ENCODE measurements around the gene CTNNBIP1. TPM values are rescaled to one million over a fixed set of nuclear protein-coding genes. Genes with fewer than 3 reads are reported as not detected.
A peak's percentile ranks its signal among the peaks of the same experiment; 100 is the strongest.

Gene CTNNBIP1
- total RNA-seq, 2 donors from 2014 or later: 65.0 to 69.5 TPM

DNA sequence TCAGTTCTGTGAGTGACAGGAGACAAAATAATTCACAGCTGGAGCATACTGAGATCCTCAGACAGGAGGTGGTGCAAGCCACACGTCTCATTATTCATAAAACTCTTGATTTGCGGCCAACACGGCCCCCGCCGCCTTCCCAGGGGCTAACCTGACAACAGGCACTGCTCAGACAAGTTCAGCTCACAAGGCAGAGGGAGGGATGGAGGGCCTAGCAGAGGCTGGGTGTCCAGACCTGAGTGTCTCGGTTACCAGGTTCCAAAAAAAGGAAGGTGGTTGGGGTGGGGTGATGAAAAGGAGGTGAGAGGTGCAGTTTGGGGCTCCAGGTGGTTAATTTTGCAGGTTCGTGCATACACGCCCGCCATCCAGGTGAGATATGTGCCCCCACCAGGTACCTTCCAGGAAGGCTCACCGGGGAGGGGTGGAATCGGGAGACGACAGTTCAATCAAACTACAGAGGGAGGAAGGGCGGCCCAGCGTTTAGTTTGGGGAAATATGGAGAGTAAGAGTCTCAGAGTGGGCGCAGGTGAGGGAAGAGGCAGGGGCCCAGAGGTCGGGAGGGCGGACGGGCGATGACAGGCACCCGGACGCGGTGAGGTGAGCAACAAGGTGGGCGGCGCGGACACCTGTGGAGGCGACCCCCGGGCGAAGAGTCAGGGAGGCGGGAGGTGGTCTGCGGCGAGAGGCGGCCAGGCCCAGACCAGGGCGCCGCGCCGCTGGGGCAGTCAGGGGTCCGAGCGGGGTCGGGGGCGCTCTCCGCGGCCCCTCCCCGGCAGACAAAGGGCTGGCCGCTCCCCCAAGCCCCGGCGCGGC lies 629 bp downstream of the CTNNBIP1 start:
- Histone ChIP-seq H3K27ac (ENCODE audit: low read depth, low read length) (no peak overlapping the region), H3K27me3 (ENCODE audit: control insufficient read depth, insufficient read depth, low read length, poor library complexity, severe bottlenecking) (no peaks in the 10 kb centered on the region), H3K4me1 (ENCODE audit: control insufficient read depth, insufficient read depth, low read length) (no peaks in the 10 kb centered on the region), H3K36me3 (ENCODE audit: control insufficient read depth, insufficient read depth, low read length) (no peaks in the 10 kb centered on the region), H3K9me3 (ENCODE audit: control insufficient read depth, low read length) (no peaks in the 10 kb centered on the region), H3K4me3 (ENCODE audit: low read length) (peak overlapping the region; percentile 83), H3K9ac (ENCODE audit: extremely low read depth, low read length, poor library complexity, severe bottlenecking) (peak overlapping the region; percentile 63)
- Mint-ChIP-seq H3K4me3 (peak overlapping the region; percentile 94), H3K27me3 (ENCODE audit: insufficient read depth) (no peaks in the 10 kb centered on the region), H3K4me1 (peaks cover 28% of the 10 kb centered on the region), H3K27ac (peak overlapping the region; percentile 92), H3K9me3 (no peaks in the 10 kb centered on the region), H3K36me3 (ENCODE audit: low read depth) (no peaks in the 10 kb centered on the region)
- peak; percentile 74 for DNase-seq
- 6 to 21% methylated on average over 15 to 47 of the region's 47 CpGs for whole genome bisulfite sequencing, 2 experiments (ENCODE audit: insufficient coverage in 1 of 2, insufficient read length in 1 of 2)
- TF ChIP-seq CTCF (conservative IDR thresholded peaks at IDR 0.05): no peak

DNA sequence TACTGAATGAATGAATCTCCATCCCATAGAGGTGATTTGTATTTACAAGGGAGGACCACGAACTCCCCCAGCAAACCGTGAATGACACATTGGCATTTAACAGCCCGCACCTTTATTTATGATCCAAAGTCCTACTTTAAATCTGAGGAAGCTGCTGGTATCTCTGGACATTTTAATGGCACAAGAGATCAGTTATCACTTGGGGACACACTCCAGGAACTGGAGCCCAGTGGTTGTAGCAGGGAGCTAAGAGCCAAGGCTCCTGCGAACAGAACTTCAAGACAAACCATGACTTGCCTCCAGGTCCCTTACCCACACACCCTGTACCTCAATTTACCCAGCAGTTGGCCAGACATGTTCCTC lies 1.2 kb downstream of the CTNNBIP1 start:
- no peak for TF ChIP-seq CTCF (conservative IDR thresholded peaks at IDR 0.05)
- no peaks in the 10 kb centered on the region for H3K36me3 Mint-ChIP-seq (ENCODE audit: low read depth)
- DNase-seq: no peak
- peak overlapping the region; percentile 92 for H3K27ac Mint-ChIP-seq
- Histone ChIP-seq H3K36me3 (ENCODE audit: control insufficient read depth, insufficient read depth, low read length) (no peaks in the 10 kb centered on the region), H3K27me3 (ENCODE audit: control insufficient read depth, insufficient read depth, low read length, poor library complexity, severe bottlenecking) (no peaks in the 10 kb centered on the region), H3K9ac (ENCODE audit: extremely low read depth, low read length, poor library complexity, severe bottlenecking) (peak overlapping the region; percentile 63), H3K4me3 (ENCODE audit: low read length) (peak overlapping the region; percentile 83), H3K9me3 (ENCODE audit: control insufficient read depth, low read length) (no peaks in the 10 kb centered on the region), H3K27ac (ENCODE audit: low read depth, low read length) (no peak overlapping the region), H3K4me1 (ENCODE audit: control insufficient read depth, insufficient read depth, low read length) (no peaks in the 10 kb centered on the region)
- WGBS, 2 experiments (ENCODE audit: insufficient coverage in 1 of 2, insufficient read length in 1 of 2): 89 to 100% methylated on average over 3 to 4 of the region's 4 CpGs
- H3K27me3 Mint-ChIP-seq (ENCODE audit: insufficient read depth): no peaks in the 10 kb centered on the region
- no peaks in the 10 kb centered on the region for H3K9me3 Mint-ChIP-seq
- peaks cover 31% of the 10 kb centered on the region for H3K4me1 Mint-ChIP-seq
- H3K4me3 Mint-ChIP-seq: peak overlapping the region; percentile 94

DNA sequence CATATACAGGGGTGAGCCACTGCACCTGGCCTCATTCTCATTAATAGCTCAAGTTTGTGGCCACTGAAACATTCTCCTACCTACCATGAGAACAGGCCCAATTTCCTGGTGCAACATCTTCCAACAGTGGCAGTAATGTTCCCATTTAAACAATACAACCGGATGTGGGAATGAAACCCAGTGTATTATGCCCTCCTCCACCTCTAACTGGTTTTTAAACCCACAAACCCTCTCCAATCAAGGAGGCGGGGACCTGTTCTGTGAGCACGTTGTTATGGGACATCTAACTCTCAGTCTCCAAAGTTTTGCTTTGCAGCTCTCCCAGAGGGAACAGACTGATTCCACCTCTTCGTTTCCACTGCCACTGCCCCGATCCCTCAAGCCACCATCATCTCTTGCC lies 2.6 kb downstream of the CTNNBIP1 start:
- no peaks in the 10 kb centered on the region for H3K9me3 Mint-ChIP-seq
- DNase-seq: no peak
- Histone ChIP-seq H3K9me3 (ENCODE audit: control insufficient read depth, low read length) (no peaks in the 10 kb centered on the region), H3K27ac (ENCODE audit: low read depth, low read length) (no peak overlapping the region), H3K36me3 (ENCODE audit: control insufficient read depth, insufficient read depth, low read length) (no peaks in the 10 kb centered on the region), H3K4me3 (ENCODE audit: low read length) (no peak overlapping the region), H3K27me3 (ENCODE audit: control insufficient read depth, insufficient read depth, low read length, poor library complexity, severe bottlenecking) (no peaks in the 10 kb centered on the region), H3K9ac (ENCODE audit: extremely low read depth, low read length, poor library complexity, severe bottlenecking) (no peak overlapping the region), H3K4me1 (ENCODE audit: control insufficient read depth, insufficient read depth, low read length) (no peaks in the 10 kb centered on the region)
- H3K4me1 Mint-ChIP-seq: peaks cover 31% of the 10 kb centered on the region
- no peak for TF ChIP-seq CTCF (conservative IDR thresholded peaks at IDR 0.05)
- peak overlapping the region; percentile 35 for H3K27ac Mint-ChIP-seq
- peaks cover 2% of the 10 kb centered on the region for H3K36me3 Mint-ChIP-seq (ENCODE audit: low read depth)
- 94 to 95% methylated on average over 5 of the region's 5 CpGs for WGBS, 2 experiments (ENCODE audit: insufficient coverage in 1 of 2, insufficient read length in 1 of 2)
- H3K27me3 Mint-ChIP-seq (ENCODE audit: insufficient read depth): no peaks in the 10 kb centered on the region
- H3K4me3 Mint-ChIP-seq: no peak overlapping the region

All from endodermal cell (in vitro differentiated cells).